ENCODE results near the gene ERG.

Gene ERG

DNA sequence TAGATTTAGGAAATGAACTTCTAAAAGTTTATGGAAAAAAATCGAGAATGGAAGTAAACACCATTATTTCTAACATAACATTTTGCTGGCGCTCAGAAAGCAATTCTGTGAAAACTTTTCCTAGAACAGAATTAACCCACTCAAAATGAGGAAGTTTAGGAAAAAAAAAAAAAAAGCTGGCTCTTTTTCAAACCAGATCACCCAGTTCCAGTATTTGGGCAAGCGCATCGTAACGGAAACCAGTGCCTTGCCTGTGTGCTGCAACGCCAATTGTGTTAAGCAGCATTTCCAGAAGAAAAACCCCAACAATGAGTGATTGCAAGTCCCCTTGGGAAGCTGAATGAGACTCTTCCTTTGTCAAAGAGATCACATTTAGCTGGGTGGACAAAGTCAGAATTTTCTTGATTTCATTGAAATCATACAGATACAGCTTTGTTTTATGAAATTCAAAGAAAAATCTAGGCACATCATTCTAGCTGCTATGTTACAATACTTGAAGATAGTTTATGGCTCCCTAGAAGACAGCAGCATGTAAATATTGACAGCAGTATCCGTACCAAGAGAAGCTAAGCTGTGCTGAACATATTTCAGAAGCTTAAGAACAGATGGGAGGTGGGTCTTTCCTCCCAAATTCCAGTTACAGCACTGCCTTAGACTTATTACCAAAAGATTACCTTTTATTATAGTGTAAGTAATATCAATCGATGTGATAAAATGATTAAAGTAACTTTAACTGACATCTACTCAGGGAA is 113.4 kb downstream of the ERG start:
- DNase-seq (ENCODE audit: insufficient read length, low spot score) (no peak), FAIRE-seq (no peak)
- no peak for TF ChIP-seq CTCF (IDR thresholded peaks at IDR 0.05; ENCODE audit: insufficient read depth, missing control alignments)

DNA sequence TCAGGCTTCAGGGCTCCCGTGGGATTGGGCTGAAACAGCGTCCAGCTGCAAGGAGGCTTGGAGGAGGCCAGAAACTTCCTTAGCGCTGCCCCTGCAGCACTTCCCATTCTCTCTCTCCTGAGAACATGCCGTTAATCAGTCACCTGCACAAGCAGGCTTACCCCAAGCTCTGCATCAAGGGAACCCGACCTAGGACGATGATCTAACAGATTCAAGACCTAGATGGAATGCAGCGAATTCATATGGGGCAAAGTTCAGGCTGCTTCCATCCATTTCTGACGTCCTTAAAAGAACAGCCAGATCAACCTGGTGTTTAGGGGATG is 114.1 kb downstream of the ERG start:
- TF ChIP-seq CTCF (IDR thresholded peaks at IDR 0.05; ENCODE audit: insufficient read depth, missing control alignments) = no peak
- no peak for FAIRE-seq
- no peak for DNase-seq (ENCODE audit: insufficient read length, low spot score)

DNA sequence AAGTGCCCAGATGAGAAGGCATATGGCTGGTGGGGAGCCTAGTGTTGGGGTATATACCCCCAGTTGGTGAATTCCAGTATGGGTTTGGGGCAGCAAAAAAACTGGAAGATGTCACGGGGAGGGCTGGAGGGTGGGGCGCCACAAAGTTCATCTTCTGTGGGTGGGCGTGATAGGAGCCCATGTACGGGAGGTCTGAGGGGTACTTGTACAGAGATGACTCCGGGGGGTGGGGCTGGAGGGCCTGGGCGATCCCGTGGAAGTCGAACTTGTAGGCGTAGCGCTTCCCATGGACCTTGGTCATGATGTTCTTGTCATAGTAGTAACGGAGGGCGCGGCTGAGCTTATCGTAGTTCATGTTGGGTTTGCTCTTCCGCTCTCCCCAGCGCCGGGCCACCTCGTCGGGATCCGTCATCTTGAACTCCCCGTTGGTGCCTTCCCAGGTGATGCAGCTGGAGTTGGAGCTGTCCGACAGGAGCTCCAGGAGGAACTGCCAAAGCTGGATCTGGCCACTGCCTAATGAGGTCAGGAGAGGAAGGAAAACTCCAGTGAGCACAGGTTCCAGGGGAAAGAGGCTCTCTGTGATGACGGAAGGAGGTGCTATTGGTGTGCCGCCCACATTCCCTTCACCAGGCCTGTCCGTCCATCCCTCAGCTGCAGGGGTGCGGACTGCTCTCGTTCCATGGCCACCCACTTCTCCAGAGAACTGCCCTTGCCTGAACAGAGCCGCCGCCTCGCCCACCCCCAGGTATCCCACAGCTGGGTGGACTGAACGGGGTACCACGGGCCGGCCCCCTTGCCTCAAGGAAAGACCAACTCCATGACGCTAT is 114.7 kb downstream of the ERG start:
- DNase-seq (ENCODE audit: insufficient read length, low spot score) = no peak
- FAIRE-seq = no peak

DNA sequence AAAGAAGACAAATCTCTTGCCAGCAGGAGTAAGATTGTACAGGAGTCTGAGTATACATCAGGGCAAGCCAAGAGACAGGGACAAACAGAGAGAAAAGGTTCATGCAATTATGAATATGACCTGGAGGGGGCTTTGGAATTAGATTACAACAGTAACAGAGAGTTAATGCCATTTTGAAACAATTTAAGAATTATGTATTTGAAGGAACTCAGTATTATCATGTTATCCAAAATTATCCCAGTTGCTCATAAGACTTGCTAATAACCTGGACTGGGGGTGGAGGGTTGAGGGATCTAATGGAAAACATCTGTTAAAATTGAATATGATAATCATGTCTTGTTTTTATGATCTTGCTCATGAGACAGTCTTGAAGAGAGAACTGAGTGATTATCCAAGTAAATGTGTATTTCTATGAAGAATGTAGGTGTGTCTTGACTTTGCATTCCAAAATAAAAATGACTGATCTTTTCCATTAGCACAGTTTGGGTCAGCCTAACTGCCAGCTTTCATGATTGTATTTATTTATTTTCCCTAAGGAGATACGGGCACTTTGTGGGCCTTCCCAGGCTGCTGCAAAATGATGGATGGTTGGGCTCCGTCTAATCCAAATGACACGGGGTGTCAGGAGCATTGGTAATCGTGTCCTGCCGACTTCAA is 117.7 kb downstream of the ERG start:
- no peak for FAIRE-seq
- peak; percentile 7 for TF ChIP-seq CTCF (IDR thresholded peaks at IDR 0.05; ENCODE audit: insufficient read depth, missing control alignments)
- DNase-seq (ENCODE audit: insufficient read length, low spot score) = no peak

More for the DNA sequence above, 114.7 kb downstream of the ERG start:
- no peak for TF ChIP-seq CTCF (IDR thresholded peaks at IDR 0.05; ENCODE audit: insufficient read depth, missing control alignments)

- no peak for DNase-seq (ENCODE audit: insufficient read length, low spot score)
- no peak for TF ChIP-seq CTCF (IDR thresholded peaks at IDR 0.05; ENCODE audit: insufficient read depth, missing control alignments)
- no peak for FAIRE-seq
Observed at GRCh38 chr21:38379147-38379546, 119.1 kb downstream of the ERG start.

- FAIRE-seq (no peak), DNase-seq (ENCODE audit: insufficient read length, low spot score) (no peak)
- TF ChIP-seq CTCF (IDR thresholded peaks at IDR 0.05; ENCODE audit: insufficient read depth, missing control alignments) = no peak
Observed at GRCh38 chr21:38377165-38378088, 120.8 kb downstream of the ERG start.

Measured in D721Med (cell line).